Measurements from ENCODE around the gene ATP2A2.

The ATP2A2 gene

DNA sequence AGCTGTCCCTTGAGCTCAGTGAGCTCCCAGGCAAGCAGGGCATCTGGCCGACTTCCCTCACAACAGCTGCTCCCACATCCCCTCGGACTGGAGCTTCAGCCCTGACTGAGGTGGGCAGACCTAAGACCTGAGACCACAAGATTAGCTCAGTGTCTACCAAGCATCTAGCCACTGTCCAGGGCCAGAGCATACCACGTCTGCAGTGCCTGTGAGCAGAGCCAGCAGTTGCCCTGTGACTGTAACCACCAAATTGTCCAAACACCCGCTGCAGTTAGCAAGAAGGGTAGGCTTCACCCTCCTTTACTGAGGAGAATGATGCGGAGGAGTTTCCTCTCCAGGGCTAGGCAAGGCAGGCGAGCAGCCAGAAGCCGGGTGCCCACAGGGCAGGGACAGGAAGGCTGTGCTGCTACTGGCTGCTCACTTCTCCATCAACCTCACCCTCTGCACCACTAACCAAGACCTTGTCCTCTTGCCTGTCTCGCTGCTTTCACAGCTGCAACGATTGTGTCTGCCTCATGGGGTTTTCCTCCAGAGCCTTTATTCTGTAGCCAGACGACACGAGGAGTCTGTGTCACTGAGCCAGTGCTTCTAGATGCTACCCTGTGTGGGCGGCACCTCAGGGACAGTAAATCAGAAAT lies 68.6 kb downstream of the ATP2A2 start:
- Histone ChIP-seq H3K18ac (ENCODE audit: low read length) (no peak overlapping the region), H3K36me3 (ENCODE audit: control insufficient read depth in 1 of 2, insufficient read depth in 2 of 2, low read length in 2 of 2) (peaks cover 40 to 53% of the 10 kb centered on the region in 2 experiments), H3K4me1 (ENCODE audit: control insufficient read depth in 1 of 2, insufficient read depth in 2 of 2, low read length in 2 of 2) (peaks cover 0 to 3% of the 10 kb centered on the region in 2 experiments), H3K9ac (ENCODE audit: low read length) (no peak overlapping the region), H3K27ac (ENCODE audit: low read depth, low read length) (no peak overlapping the region), H2BK120ac (ENCODE audit: insufficient read depth, low read length, poor library complexity) (no peak overlapping the region), H3K4ac (ENCODE audit: low read depth, low read length) (no peak overlapping the region), H2AFZ (ENCODE audit: insufficient read depth, low read length, poor library complexity) (no peak overlapping the region), H3K79me1 (ENCODE audit: low read length) (no peaks in the 10 kb centered on the region), H2AK5ac (ENCODE audit: low read length) (no peak overlapping the region), H3K14ac (ENCODE audit: low read length) (no peak overlapping the region), H4K91ac (ENCODE audit: low read depth, low read length) (no peak overlapping the region), H3K79me2 (ENCODE audit: control insufficient read depth, insufficient read depth, low read length, poor library complexity) (no peaks in the 10 kb centered on the region), H3K27me3 (ENCODE audit: insufficient read depth, low read length) (no peaks in the 10 kb centered on the region), H2BK5ac (ENCODE audit: low read depth, low read length, poor library complexity) (no peak overlapping the region), H3K23ac (ENCODE audit: low read length) (no peak overlapping the region), H4K8ac (ENCODE audit: low read depth, low read length) (no peak overlapping the region), H3K4me2 (ENCODE audit: low read length) (no peak overlapping the region), H3K4me3 (ENCODE audit: low read depth, low read length) (no peak overlapping the region), H2BK12ac (ENCODE audit: low read length) (no peak overlapping the region), H4K12ac (ENCODE audit: low read depth, low read length) (no peak overlapping the region), H3K9me3 (ENCODE audit: insufficient read depth, low read depth, low read length) (no peaks in the 10 kb centered on the region)
- no CpG with 5 or more reads among the region's 12 CpGs for WGBS (ENCODE audit: extremely low coverage, insufficient coverage, insufficient read length)
- no peak for DNase-seq

DNA sequence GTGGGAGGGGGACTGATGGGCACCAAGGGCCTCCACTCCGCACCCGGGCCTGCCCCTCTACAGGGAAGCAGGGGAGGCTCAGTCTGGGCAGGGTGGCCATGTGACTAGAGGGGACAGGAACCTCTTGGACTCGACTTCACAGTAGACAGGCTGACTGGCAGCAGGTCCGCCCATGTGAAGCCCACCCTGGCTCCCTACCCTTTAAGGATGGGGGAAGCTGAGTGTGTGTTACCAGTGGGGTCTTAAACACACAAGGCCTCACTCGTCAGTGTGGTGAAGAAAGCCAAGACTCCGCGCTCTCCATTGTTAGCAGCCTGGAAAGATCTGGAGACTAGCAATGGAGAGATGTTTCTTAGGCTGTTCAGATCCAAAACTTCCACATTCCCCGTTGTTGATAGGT lies 70.1 kb downstream of the ATP2A2 start:
- Histone ChIP-seq H4K91ac (ENCODE audit: low read depth, low read length) (no peak overlapping the region), H2AFZ (ENCODE audit: insufficient read depth, low read length, poor library complexity) (no peak overlapping the region), H3K36me3 (ENCODE audit: control insufficient read depth in 1 of 2, insufficient read depth in 2 of 2, low read length in 2 of 2) (peaks cover 30 to 38% of the 10 kb centered on the region in 2 experiments), H2BK12ac (ENCODE audit: low read length) (no peak overlapping the region), H3K4me1 (ENCODE audit: control insufficient read depth in 1 of 2, insufficient read depth in 2 of 2, low read length in 2 of 2) (no peaks in the 10 kb centered on the region), H3K9me3 (ENCODE audit: insufficient read depth, low read depth, low read length) (no peaks in the 10 kb centered on the region), H3K79me1 (ENCODE audit: low read length) (no peaks in the 10 kb centered on the region), H4K12ac (ENCODE audit: low read depth, low read length) (no peak overlapping the region), H4K8ac (ENCODE audit: low read depth, low read length) (no peak overlapping the region), H3K4me2 (ENCODE audit: low read length) (no peak overlapping the region), H3K9ac (ENCODE audit: low read length) (no peak overlapping the region), H3K79me2 (ENCODE audit: control insufficient read depth, insufficient read depth, low read length, poor library complexity) (no peaks in the 10 kb centered on the region), H3K4ac (ENCODE audit: low read depth, low read length) (no peak overlapping the region), H3K18ac (ENCODE audit: low read length) (no peak overlapping the region), H3K4me3 (ENCODE audit: low read depth, low read length) (no peak overlapping the region), H3K23ac (ENCODE audit: low read length) (no peak overlapping the region), H3K14ac (ENCODE audit: low read length) (no peak overlapping the region), H2AK5ac (ENCODE audit: low read length) (no peak overlapping the region), H3K27ac (ENCODE audit: low read depth, low read length) (no peak overlapping the region), H2BK120ac (ENCODE audit: insufficient read depth, low read length, poor library complexity) (no peak overlapping the region), H2BK5ac (ENCODE audit: low read depth, low read length, poor library complexity) (no peak overlapping the region), H3K27me3 (ENCODE audit: insufficient read depth, low read length) (no peaks in the 10 kb centered on the region)
- WGBS (ENCODE audit: extremely low coverage, insufficient coverage, insufficient read length) = no CpG with 5 or more reads among the region's 8 CpGs
- no peak for DNase-seq

DNA sequence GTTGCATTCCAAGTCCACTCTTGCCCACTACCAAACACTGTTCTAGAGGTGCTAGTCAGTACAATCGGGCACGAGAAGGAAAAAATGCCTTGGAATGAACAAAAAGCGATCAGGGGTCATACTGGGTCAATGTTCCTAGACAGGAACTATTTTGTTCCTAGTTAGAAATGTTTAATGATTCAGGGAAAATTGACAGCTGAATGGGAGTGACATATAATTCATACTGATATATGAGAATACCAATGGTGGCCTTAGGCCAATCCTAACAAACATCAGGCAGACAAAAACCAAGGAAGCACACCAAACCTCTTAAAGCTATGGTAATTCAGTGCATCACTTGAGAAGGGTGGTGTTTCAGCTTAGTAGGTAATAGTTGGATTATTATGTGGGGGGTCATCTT lies 71.4 kb downstream of the ATP2A2 start:
- H2AK5ac ChIP-seq (ENCODE audit: low read length) = no peak overlapping the region
- H3K9me3 ChIP-seq (ENCODE audit: insufficient read depth, low read depth, low read length) = no peaks in the 10 kb centered on the region
- no peak for DNase-seq
- no peak overlapping the region for H4K91ac ChIP-seq (ENCODE audit: low read depth, low read length)
- no peak overlapping the region for H3K4me2 ChIP-seq (ENCODE audit: low read length)
- no peak overlapping the region for H3K23ac ChIP-seq (ENCODE audit: low read length)
- no peak overlapping the region for H3K18ac ChIP-seq (ENCODE audit: low read length)
- no peaks in the 10 kb centered on the region for H3K27me3 ChIP-seq (ENCODE audit: insufficient read depth, low read length)
- H2BK120ac ChIP-seq (ENCODE audit: insufficient read depth, low read length, poor library complexity) = no peak overlapping the region
- no peak overlapping the region for H2BK5ac ChIP-seq (ENCODE audit: low read depth, low read length, poor library complexity)
- H4K8ac ChIP-seq (ENCODE audit: low read depth, low read length) = no peak overlapping the region
- H3K4me3 ChIP-seq (ENCODE audit: low read depth, low read length) = no peak overlapping the region
- H3K79me1 ChIP-seq (ENCODE audit: low read length) = no peaks in the 10 kb centered on the region
- no peak overlapping the region for H4K12ac ChIP-seq (ENCODE audit: low read depth, low read length)
- H3K4me1 ChIP-seq (ENCODE audit: control insufficient read depth in 1 of 2, insufficient read depth in 2 of 2, low read length in 2 of 2) = no peaks in the 10 kb centered on the region
- no peaks in the 10 kb centered on the region for H3K79me2 ChIP-seq (ENCODE audit: control insufficient read depth, insufficient read depth, low read length, poor library complexity)
- no peak overlapping the region for H3K27ac ChIP-seq (ENCODE audit: low read depth, low read length)
- no CpG with 5 or more reads among the region's 3 CpGs for WGBS (ENCODE audit: extremely low coverage, insufficient coverage, insufficient read length)
- no peak overlapping the region for H2BK12ac ChIP-seq (ENCODE audit: low read length)
- H3K9ac ChIP-seq (ENCODE audit: low read length) = no peak overlapping the region
- no peak overlapping the region for H2AFZ ChIP-seq (ENCODE audit: insufficient read depth, low read length, poor library complexity)
- no peak overlapping the region for H3K4ac ChIP-seq (ENCODE audit: low read depth, low read length)
- H3K36me3 ChIP-seq (ENCODE audit: control insufficient read depth in 1 of 2, insufficient read depth in 2 of 2, low read length in 2 of 2) = peaks cover 29 to 34% of the 10 kb centered on the region in 2 experiments
- no peak overlapping the region for H3K14ac ChIP-seq (ENCODE audit: low read length)

DNA sequence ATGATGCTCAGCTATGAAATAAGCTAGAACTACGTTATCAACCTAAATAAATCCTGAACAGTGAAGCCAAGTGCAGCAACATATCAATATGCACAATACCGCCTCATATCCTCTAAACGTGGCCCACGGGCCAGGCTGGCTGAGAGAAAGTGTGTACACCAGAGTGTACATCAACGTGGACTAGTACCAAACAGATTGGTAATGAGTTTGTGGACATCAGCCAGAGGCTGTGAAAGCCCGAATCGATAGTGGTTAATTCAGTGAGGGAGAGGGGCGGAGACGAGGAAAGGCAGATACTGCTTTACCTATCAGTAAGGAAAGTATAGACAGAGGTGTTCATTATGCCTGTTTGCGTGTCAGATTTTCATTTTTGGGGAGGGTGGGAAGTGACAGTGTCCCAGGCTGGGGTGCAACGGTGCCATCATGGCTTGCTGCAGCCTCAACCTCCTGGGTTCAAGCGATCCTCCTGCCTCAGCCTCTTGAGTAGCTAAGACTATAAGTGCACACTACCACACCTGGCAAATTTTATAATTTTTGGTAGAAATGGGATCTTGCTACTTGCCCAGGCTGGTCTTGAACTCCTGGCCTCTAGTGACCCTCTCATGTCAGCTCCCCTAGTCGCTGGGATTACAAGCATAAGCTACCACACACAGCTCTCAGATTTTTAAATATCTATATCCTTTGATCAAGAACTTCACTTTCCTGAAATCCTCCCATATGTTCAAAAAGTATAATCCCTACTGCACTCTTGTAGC lies 72.3 kb downstream of the ATP2A2 start:
- Histone ChIP-seq H3K18ac (ENCODE audit: low read length) (no peak overlapping the region), H2AK5ac (ENCODE audit: low read length) (no peak overlapping the region), H2BK5ac (ENCODE audit: low read depth, low read length, poor library complexity) (no peak overlapping the region), H3K4me2 (ENCODE audit: low read length) (no peak overlapping the region), H3K9me3 (ENCODE audit: insufficient read depth, low read depth, low read length) (no peaks in the 10 kb centered on the region), H3K4me1 (ENCODE audit: control insufficient read depth in 1 of 2, insufficient read depth in 2 of 2, low read length in 2 of 2) (no peaks in the 10 kb centered on the region), H3K9ac (ENCODE audit: low read length) (no peak overlapping the region), H3K79me2 (ENCODE audit: control insufficient read depth, insufficient read depth, low read length, poor library complexity) (no peaks in the 10 kb centered on the region), H3K4ac (ENCODE audit: low read depth, low read length) (no peak overlapping the region), H4K12ac (ENCODE audit: low read depth, low read length) (no peak overlapping the region), H2BK120ac (ENCODE audit: insufficient read depth, low read length, poor library complexity) (no peak overlapping the region), H3K14ac (ENCODE audit: low read length) (no peak overlapping the region), H3K79me1 (ENCODE audit: low read length) (no peaks in the 10 kb centered on the region), H3K23ac (ENCODE audit: low read length) (no peak overlapping the region), H2AFZ (ENCODE audit: insufficient read depth, low read length, poor library complexity) (no peak overlapping the region), H3K4me3 (ENCODE audit: low read depth, low read length) (no peak overlapping the region), H3K27me3 (ENCODE audit: insufficient read depth, low read length) (no peaks in the 10 kb centered on the region), H3K27ac (ENCODE audit: low read depth, low read length) (no peak overlapping the region), H4K91ac (ENCODE audit: low read depth, low read length) (no peak overlapping the region), H4K8ac (ENCODE audit: low read depth, low read length) (no peak overlapping the region), H2BK12ac (ENCODE audit: low read length) (no peak overlapping the region), H3K36me3 (ENCODE audit: control insufficient read depth in 1 of 2, insufficient read depth in 2 of 2, low read length in 2 of 2) (peaks cover 21 to 25% of the 10 kb centered on the region in 2 experiments)
- no peak for DNase-seq
- no CpG with 5 or more reads among the region's 13 CpGs for WGBS (ENCODE audit: extremely low coverage, insufficient coverage, insufficient read length)

All from trophoblast cell (in vitro differentiated cells and primary cell).